Measurements from ENCODE around the gene SHOC1. TPM values are rescaled to one million over a fixed set of nuclear protein-coding genes. Genes with fewer than 3 reads are reported as not detected.

The SHOC1 gene
- total and polyA plus RNA-seq, 2 of the 4 experiments (the other 2 are of a cell fraction): 0.03 TPM; not detected in 1

DNA sequence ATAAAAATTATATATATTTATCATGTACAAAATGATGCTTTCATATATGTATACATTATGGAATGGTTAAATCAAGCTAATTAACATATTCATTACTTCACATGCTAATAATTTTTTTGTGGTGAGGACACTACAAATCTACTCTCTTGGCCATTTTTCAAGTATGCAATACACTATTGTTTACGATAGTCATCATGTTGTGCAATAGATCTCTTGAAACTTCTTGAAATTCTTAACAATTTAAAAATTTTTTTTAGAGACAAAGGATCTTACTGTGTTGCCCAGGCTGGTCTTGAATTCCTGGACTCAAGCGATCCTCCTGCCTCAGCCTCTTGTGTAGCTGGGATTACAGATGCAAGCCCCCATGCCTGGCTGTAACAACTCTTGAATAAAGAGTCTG lies 45.2 kb upstream of the SHOC1 start:
- Histone ChIP-seq H2BK20ac (ENCODE audit: low read depth, low read length) (0 out of 2 replicates have a peak overlapping the region, but pooled peaks have one; percentile 36), H3K27ac (ENCODE audit: insufficient read depth, low read length) (0 out of 2 replicates have a peak overlapping the region, but pooled peaks have one; percentile 28), H4K8ac (ENCODE audit: low read depth in 2 of 2, low read length in 2 of 2) (no peak overlapping the region), H3K18ac (ENCODE audit: low read depth, low read length) (peak overlapping the region; percentile 88; the same call in 1 of the 2 replicates), H4K20me1 (ENCODE audit: insufficient read depth, low read length) (no peaks in the 10 kb centered on the region), H3K56ac (ENCODE audit: extremely low read depth, insufficient read depth, low read length) (no peak overlapping the region), H2AK9ac (replicated peaks; ENCODE audit: low read depth, low read length, poor library complexity) (no peak overlapping the region), H3K9me1 (ENCODE audit: insufficient read depth, low read length) (peaks cover 7% of the 10 kb centered on the region; the same call in 1 of the 2 replicates), H3K23ac (ENCODE audit: low read depth, low read length) (no peak overlapping the region), H4K5ac (ENCODE audit: low read depth, low read length) (no peak overlapping the region), H2AFZ (replicated peaks; ENCODE audit: low read length, poor library complexity) (no peak overlapping the region), H2BK5ac (ENCODE audit: low read depth, low read length, poor library complexity, severe bottlenecking) (no peak overlapping the region), H2BK15ac (ENCODE audit: low read depth, low read length) (no peak overlapping the region; the same call in 2 of the 3 replicates), H2BK120ac (ENCODE audit: low read depth, low read length) (peak overlapping the region; percentile 77; the same call in 1 of the 2 replicates), H3K14ac (replicated peaks; ENCODE audit: low read depth, low read length) (no peak overlapping the region), H3K4me3 (ENCODE audit: insufficient read depth, low read depth, low read length) (no peak overlapping the region), H3K4me1 (ENCODE audit: control insufficient read depth, insufficient read depth, low read length) (no peaks in the 10 kb centered on the region; the same call in 1 of the 2 replicates), H2AK5ac (ENCODE audit: low read depth, low read length) (no peak overlapping the region), H3K36me3 (ENCODE audit: control insufficient read depth, insufficient read depth, low read length) (no peaks in the 10 kb centered on the region), H3K9me3 (ENCODE audit: control insufficient read depth, insufficient read depth, low read length) (no peaks in the 10 kb centered on the region), H3K27me3 (ENCODE audit: control insufficient read depth, insufficient read depth, low read length) (no peaks in the 10 kb centered on the region), H3K4me2 (ENCODE audit: low read depth, low read length) (no peak overlapping the region), H3K9ac (ENCODE audit: low read depth, low read length) (no peak overlapping the region), H4K91ac (ENCODE audit: insufficient read depth, low read depth, low read length) (peak overlapping the region; percentile 79; the same call in 1 of the 2 replicates), H3K79me1 (ENCODE audit: low read depth in 1 of 2, low read length in 2 of 2) (0 out of 4 replicates have a peak, but pooled peaks cover 0 to 3% of the 10 kb centered on the region in 2 experiments), H3K4ac (ENCODE audit: low read depth, low read length) (no peak overlapping the region)
- no CpG with 5 or more reads among the region's 2 CpGs for WGBS, 2 experiments (ENCODE audit: extremely low coverage in 2 of 2, insufficient read length in 1 of 2)
- ATAC-seq (ENCODE audit: low read depth) (peak; percentile 47; the same call in 1 of the 2 replicates), DNase-seq (peak; percentile 70)
- ChIA-PET POLR2A (ENCODE audit: unreplicated experiment) (no interaction called here), CTCF (no interaction called here)
- intact Hi-C loops (cut with micrococcal nuclease): no loop called here
- no peak for TF ChIP-seq RAD21 (IDR thresholded peaks at IDR 0.05; ENCODE audit: low read length)
- TF ChIP-seq CEBPB (IDR thresholded peaks at IDR 0.05; ENCODE audit: low read depth, low read length): peak; percentile 96
- no TSS peak for BruUV-seq (replicated peaks)
- in situ Hi-C loops (cut with MboI; ENCODE audit: low sequenced_read_pairs): no loop called here
- dilution Hi-C loops (cut with HindIII; ENCODE audit: low sequenced_read_pairs, unreplicated experiment): no loop called here

Data from IMR-90 (cell line).